HG03469 (cell line): ENCODE results near the gene EBF3.

Source experiments
- ATAC-seq: cut with Tn5 transposase; IDR thresholded peaks from one replicate; pipeline ENCODE4 v1.9.1; 2021; ENCODE audit warnings: mild to moderate bottlenecking, moderate library complexity, moderate number of reproducible peaks; ENCODE audit not compliant: unreplicated experiment

Gene EBF3

DNA sequence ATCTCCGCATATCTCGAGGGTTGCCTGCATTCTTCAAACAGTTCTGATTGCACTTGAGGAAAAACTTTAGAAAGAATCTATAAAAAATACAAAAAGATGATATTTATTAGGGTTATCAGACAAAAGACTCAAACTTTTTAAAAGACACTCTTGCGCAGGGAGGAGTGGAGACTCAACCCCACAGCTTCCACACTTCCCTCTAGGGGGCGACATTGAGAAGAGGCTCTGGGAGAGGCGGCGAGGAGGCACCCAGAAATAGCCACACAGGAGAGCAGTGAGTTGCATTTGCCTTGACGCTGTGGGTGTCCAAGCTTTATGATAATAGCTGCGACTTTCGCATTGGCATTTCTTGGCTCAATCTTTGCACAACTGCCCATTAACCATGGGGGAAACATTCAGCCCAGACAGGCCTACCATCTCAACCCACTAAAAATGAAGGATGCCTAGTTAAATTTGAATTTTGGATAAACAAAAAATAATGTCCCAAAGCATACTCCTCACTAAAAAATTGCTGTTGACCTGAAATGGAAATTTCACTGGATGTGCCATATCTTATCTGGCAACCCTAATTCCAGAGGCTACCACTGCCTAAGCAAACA is 86.2 kb downstream of the EBF3 start:
- ATAC-seq: no peak

DNA sequence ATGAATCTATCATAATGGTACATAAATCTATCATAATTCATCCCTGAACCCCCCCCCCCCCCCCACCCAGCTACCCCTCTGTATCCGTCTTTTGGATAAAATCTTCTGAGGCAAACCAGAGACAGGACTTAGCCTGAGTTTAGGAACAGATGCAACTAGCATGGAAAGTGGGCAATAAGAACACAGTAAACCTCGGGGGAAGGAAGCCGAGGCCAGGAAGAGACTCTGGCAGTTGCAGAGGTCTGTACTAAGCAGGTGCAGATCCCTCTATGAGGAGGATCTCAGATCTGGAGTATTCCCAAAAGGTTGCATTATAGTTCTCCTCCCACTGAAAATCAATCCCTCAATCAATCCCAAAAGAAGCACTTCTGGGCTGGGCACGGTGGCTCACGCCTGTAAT is 87.2 kb downstream of the EBF3 start:
- ATAC-seq: no peak

DNA sequence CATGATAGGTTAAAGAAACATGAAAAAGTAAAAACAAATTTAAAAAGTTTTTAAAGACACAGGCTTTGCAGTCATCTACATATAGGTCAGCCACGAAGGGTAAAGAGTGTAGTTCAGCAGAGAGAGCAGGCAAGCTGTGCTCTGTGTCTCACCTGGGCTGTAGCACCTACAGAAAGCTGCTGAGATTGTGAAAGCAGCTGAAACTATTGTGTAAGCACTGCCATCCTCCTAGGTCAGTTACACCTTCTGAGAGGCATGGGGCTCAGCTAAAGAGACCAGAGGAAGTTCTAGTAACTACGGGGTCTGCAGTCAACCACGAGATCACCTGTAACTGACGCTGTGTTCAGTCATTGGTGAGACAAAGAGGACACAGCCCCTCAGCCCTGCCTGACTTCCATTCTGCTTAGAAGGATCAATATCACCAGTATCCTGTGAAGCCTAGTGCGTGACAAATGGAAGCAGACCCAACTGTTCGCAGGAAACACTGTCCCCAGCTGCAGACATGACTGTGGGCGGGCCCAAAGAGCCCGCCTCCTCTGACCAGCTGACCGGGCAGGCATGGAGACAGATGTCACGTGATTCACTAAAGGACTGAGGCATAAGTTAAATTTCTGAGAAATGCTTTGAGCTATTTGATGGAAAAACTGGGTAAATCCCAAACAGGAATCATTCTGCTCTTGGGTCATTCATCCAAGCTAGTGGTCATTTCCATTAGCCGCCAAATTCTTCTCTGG is 87.9 kb downstream of the EBF3 start:
- ATAC-seq: no peak

DNA sequence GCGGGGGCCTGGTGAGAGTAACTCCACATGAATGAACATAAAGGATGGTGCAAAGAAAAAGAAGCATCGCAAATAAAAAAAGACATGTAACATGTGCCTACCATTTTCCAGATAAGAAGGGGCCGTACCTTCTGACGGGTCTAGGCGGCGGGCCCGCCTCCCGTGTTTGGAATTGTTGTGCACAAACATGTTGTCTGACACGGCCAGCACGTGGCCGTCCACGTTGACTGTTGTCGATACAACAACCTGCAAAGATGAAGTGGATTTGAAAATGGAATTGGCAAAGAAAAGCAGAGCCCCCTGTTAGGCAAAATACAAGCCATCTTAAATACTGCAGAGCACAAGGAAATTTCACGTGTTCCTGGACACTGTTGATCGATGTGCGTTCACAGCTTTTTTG is 90.7 kb downstream of the EBF3 start:
- no peak for ATAC-seq

DNA sequence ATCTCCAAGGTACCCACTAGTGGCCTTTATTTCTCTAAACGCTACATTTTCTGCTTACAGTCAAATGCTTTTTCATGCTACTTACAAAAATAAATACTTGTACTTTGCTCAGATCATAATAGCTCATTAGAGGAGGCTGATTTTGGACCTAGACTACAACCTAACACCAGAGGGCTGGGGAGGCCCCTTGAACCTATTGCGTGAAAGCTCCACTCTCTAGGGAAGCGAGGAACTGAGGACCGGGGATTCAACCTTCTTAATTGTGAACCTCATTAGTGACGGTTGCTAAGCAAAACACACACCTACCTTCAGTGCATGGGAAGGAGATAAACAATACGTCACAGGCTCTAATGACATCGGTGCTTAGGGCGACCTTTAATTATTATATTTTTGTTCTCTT is 92.1 kb downstream of the EBF3 start:
- no peak for ATAC-seq

DNA sequence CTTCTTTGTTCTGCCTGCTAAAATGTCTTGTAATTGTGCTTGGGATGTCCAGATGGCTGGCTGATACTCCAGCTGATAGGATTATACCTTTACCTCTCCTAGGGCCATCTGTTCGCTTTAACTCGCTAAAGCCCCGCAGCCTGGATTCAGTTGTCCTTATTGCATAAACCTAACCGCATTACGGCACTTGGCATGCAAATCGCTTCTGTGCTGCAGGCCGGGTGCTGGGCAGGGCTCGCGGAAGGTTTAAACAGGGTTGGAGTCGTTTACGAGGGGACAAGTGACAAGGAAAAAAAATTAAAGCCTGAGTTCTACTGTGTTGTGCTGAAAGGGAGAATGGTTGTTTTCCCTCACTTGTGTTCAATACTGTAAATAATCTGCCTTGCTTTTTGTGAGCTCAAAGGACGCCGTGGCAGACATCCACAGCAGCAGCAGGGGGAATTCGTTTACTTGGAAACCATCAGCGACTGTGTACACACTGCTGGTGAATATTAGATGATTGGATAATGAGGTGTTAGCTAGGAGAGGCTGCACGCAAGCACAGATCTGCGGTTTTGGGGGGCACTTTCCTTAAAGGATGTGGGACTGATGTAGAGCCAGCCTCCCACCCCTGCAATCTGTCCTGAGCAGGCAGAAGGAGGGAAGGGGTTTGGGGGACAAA is 93.0 kb downstream of the EBF3 start:
- ATAC-seq: no peak

DNA sequence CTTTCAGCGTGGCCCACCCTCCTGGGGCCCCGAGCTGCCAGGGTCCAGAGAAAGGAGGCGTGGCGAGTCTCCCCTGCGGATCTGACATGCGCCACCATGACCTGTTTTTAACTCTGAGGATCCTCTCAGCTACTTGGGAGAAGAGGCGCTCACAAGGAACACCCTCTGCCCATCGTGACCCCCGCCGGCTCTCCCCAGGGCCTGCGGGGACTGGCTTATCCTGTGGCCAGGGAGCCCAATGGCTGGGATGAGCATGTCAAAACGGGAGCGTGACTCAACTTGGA is 93.7 kb downstream of the EBF3 start:
- no peak for ATAC-seq

DNA sequence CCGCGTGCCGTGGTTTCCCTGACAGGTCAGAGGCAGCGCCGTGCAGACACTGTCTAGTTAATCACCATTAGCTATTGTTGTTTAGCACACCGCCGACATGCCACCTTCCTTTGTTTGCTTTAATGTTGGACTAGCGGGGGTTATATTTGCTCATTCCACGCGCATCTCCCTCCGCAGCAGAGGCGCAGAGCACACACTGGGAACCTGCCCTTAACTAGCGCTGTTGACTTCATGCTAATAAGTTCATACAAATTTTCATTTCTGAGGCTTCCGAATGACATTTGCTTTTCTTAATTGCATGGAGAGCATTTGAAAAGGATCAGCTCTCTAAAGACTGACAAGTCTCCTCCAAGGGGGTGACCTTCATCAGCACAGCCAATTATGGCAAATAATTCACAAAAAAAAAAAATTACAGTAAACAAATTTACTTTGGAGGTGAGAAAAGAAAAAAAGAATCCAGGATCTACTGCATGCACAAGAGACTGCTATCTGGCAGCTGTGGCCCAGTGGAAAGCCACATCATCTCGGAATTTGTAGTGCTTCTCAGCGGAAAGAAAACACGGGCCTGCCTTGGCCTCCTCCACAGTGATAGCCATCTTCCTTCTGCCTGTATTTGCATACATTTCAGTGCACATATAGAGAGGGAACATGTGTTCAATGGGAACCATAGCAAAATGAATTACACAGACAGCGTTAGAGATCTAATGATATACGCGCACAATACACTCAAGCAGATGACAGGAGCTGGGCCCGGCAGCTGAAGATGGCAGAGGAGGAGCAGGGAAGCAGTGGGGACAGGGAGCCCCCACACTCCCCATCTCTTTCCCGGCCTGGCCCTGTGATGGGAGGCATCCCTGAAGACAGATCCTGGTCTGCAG is 94.2 kb downstream of the EBF3 start:
- no peak for ATAC-seq

DNA sequence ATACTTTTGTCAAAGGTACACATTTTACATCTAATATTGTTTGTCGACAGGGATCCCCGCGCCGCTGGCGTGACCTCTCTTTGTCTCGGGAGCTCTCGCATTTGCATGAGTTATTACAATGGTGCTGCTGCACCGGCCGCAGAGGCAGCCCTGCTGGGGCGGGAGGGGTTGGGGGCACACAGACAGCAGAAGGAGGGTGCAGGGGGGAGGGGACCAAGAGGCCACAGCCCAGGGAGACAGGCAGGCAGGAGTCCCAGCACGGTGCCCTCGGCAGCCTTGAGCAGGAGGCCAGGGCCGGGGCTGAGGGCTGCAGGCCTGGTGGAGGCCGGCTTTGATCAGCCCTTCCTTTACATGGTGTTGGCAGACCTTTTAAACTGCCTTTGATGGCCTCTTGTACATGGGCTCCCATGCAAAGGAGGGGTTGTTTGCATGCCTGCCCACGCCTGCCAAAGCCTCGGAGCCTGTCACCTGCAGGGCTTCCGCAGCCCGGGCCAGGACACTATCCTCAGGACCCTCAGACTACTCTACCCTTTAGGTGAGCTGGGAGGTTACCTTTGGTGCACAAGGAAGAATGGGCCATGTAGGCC is 95.5 kb downstream of the EBF3 start:
- no peak for ATAC-seq

DNA sequence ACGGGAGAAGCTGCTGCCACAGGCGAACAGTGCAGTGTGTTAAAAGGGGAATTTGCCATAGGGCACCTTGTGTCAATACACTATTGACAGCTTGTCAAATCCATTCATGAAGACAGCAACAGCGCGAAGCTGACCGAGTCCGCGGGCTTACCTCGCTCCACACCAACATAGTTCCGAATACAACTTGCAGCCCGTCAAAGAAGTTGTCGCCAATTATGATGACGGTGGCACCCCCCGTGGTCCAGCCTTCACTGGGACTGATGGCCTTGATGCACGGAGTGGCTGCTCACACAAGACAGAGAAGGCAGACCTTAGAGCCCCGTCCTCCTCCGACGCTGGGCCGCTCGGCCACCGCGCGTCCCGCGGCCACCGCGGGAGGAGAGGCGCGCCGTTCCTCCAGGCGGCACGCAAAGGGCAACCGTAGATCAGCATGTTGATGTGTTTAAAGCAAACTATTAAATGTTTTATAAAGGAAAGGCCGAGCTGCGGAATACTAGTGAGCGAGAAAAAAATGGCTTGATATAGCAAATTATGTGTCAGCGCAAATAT is 96.4 kb downstream of the EBF3 start:
- ATAC-seq: no peak

DNA sequence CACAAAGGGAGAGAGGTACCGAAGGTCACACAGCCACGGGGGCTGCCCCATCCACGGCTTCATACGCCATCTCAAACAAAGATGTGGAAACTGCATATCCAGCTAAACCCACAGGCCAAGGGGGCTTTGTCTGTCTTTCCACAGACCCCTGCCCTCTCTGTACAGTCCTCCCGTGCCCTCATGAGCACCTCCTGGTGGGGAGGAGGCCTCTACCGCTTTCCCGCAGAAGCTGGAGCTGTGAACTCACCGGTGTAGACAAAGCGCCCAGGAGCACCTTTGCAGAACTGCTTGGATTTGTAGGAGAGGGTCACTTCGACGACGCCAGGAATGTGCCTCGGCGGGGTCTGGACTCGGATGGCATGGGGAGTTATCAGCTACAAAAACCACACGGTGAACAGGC is 97.2 kb downstream of the EBF3 start:
- no peak for ATAC-seq

DNA sequence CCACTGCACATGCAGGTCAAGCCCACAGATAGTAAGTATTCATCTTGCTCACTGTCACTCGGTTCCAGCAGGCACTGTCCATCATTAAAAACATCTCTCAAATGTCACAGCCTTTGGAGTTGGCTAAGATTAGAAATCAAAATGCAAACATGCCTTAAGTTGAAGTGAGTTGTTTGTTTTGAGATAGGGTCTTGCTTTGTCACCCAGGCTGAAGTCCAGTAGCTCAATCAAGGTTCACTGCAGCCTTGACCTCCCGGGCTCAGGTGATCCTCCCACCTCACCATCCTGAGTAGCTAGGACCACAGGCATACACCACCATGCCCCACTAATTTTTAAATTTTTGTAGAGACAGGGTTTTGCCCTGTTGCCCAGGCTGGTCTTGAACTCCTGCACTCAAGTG is 98.1 kb downstream of the EBF3 start:
- no peak for ATAC-seq

DNA sequence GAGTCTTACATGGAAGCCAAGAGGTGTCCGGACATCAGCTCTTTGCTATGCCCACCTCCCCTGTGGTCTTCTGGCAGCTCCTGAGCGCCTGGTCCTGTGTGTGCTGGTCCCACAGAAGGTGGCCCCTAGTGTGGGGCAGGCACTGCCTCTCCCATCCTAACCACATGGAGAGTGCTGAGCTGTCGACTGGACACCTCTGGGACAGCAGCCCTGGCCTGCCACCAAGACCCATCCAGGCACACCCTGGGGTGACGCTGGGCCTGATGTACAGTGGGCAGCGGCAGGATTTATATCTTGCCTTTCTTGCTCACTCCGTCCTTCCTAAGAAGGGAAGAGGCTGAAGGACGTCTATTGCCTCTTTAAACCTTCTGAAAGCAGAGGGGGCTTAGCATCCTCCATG is 98.7 kb downstream of the EBF3 start:
- no peak for ATAC-seq

DNA sequence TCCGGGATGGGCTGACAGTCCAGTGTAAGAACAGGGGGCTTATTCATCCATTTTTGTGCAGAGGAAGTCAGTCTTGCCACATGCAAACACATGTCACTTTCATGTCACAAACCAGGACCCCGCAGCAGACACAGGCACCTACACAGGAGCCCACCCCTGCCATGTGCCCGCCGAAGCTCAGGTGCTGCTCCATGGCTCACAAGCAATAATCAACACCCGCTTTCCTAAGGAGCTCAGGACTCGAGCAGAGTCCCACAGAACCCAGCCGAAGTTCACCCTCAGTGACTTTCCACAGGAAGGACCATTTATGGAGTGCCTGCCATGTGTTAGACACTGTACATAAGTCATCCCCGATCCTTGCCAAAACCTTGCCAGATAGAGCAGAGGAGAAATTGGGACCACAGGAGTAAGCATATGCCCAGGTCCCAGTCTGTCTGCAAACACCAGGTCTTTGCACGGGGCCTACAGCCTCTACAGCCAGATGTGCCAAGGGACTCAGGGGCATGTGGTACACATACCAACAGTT is 99.4 kb downstream of the EBF3 start:
- no peak for ATAC-seq

DNA sequence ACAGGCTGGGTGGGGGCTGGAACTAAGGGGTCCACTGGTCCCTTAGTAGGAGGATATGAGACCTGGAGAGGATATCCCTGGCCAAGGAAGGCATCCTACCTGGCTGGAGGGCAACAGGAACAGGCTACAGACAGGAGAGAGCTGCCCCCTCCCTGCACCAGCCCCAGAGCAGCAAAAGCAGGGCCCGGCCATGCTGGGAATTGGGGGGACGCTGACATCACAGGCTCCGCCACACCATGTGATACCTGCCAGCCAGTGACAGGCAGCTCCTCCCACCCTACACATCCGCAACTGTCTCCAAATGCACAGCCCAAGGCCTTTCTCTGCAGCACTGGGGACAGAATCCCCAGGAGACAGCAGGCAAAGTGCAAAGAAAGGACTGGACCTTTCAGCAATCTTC is 100.0 kb downstream of the EBF3 start:
- no peak for ATAC-seq

DNA sequence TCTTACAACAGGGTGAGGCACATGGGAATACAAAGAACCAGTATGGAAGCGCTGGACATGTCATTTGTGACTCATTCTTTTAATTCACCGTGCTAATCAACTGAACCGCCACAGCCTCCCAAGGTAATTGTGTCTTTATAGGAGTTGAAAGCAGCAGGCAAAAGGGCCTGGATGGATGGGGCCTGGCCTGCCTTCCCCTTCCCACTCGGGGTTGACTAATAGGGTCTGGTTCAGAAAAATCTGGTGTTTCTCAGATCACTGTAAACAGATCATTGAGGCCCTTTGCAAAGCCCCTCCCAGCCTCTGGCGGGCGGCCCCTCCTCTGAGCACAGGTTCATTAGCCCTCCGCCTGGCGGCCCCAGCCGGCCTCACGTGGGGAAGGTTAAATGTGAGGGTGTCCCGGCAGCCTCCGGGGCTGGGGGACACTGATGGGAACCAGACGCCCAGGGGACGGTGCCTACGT is 100.8 kb downstream of the EBF3 start:
- no peak for ATAC-seq

DNA sequence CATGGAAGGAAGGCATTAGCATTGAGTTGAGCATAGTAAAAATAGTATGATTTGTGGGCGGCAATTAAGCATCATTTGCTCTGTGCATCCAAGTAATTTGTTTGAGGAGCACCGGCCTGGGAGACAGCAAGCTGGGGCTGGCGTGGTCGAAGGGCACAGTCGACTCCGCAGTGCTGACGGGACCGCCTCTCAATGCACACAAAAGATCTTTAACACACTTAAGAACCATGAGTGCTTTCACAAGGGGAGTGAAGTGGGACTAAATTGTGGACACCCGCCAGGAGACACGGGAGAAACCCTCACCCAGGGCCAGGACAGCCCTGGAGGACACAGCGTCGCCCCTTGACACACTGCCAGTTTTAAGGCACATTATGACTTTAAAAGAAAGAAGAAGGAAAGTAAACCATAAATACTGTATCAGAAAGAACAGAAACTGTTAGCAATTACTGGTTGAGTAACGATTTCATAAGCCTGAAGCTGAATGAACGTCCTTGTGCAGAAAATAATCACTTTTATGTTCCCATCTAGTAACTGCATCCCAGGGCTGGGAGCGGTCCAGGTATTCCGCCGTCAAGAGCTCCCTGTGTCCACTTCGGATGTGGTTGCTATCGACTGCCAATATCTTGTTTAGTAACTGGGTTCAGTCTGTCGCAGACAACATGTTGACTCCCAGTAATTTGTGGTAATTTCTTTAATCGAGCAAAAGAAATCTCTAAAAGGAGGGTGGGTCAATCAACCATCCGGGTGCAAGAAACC is 102.1 kb downstream of the EBF3 start:
- ATAC-seq: no peak

DNA sequence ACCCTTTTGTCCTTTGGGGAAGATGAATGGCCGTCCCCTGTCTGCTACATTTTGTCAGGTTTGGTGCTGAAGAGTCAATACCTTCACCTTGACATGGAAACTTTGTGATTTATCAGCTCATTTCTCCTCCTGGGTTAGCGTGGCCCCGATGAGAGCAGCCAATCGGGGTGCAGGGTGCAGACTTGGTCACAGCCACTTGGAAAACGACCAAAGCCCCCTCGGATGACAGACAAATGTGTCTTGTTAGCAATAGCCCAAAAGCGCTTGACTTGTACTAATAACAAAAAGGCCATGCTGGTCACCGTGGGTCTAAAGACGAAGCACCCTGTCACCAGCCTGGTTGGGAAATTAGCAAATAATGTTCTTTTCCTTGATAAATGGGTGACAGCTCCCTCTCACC is 103.7 kb downstream of the EBF3 start:
- no peak for ATAC-seq

DNA sequence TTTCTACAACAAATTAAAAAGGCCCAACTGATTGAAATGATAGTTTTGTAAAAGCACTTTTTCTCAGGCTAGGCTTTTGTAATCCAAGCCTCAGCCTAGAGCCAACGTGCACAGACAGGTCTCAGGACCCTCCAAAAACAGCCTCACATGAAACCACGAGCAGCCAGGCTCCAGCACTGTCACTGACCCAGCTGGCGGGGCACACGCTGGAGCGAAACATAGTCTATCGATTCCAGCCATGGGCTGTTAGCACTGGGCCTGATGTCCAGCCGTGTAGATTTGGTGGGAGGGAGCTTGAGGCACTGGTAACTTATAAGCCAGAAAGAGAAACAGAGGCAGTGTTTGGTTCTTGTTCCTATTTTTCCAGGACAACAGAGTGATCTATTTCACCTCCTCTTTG is 104.5 kb downstream of the EBF3 start:
- no peak for ATAC-seq
